HG02970 (cell line): Measurements from ENCODE around the gene NAA50.

Source experiments
- ATAC-seq: cut with Tn5 transposase; IDR thresholded peaks from one replicate; pipeline ENCODE4 v1.9.1; 2021; ENCODE audit warnings: mild to moderate bottlenecking, moderate library complexity, moderate number of reproducible peaks; ENCODE audit not compliant: unreplicated experiment, low FRiP score

NAA50 gene

GRCh38 chr3:113743006-113743630, 2.9 kb downstream of the NAA50 start:
- ATAC-seq: no peak

- no peak for ATAC-seq
These were observed 4.4 kb downstream of the NAA50 start for GRCh38 chr3:113741620-113742019.

GRCh38 chr3:113741086-113741485, 5.0 kb downstream of the NAA50 start:
- ATAC-seq: no peak

GRCh38 chr3:113736548-113737089, 9.4 kb downstream of the NAA50 start:
- ATAC-seq: peak; percentile 57

GRCh38 chr3:113731694-113732093, 14.4 kb downstream of the NAA50 start:
- ATAC-seq: no peak

- ATAC-seq: no peak
These were observed 15.5 kb downstream of the NAA50 start for GRCh38 chr3:113730550-113730949.

DNA sequence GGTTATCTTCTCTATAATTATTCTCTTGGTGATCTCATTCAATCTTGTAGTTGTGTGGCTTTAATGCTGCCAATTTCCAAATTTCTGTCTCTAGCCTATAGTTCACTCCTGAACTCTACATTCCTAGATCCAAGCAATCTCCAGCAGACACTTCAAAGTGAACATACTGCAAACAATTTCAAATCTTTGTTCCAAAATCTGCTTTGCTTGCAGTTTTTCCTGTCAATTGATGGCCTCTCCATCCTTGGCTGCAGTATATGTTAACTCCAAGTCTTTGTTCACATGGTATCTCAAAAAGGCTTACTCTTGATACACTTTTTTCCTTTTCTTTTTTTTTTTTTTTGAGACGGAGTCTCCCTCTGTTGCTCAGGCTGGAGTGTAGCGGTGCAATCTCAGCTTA, 17.4 kb downstream of the NAA50 start:
- ATAC-seq: no peak

DNA sequence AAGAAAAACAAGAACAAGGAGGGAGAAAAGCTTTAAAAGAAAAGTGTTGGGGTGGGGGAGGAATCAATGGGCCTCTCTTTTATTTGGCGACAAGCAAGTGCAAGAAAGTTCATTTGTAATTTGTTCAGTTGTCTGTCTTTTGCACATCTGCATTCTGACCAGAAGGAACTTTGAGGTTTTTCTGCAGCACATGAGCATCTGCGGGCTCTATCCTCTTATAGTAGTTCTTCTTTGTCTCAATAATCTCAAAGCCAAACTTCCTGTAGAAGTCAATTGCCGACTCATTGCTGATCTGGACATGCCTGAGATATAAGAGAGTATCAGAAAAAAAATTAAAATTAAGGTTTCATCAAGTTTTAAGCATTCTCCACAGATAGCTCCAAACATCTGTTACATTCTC, 24.4 kb downstream of the NAA50 start:
- ATAC-seq: no peak

GRCh38 chr3:113719758-113720157, 26.3 kb downstream of the NAA50 start:
- no peak for ATAC-seq

DNA sequence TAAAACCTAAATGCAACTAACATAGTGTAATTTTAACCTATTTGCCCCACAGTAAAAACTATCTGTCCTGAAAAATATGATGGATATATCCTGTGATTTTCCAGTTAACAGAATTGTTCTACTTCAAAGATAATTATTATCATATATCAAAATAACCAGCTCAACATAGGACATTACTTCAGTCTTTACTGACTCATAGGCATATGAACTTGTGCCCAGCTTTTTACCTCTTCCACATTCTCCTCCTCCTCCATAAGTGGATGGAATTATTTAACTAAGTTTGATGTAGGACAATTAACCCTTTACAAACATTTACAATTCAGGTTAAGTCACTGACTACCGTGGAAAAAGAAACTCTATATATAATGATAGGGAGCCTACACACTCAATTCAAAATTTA, 26.8 kb downstream of the NAA50 start:
- ATAC-seq: no peak

DNA sequence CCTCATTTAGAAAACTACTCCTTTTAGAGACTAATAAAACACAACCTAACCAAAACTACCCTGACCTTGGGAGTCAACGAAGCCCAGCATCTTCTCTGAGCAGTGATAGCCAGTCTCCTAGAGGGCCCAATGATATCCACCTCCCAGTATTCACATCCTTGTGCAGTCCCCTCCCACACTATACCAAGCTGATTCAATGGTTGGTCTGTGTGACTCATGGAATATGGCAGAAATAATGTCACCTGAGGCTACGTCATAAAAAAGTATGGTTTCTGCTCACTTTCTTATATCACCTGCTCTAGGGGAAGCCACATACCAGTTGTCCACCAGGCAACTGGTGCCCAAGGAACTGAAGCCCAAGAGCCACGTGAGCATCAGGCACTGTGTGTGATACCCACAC, 28.2 kb downstream of the NAA50 start:
- ATAC-seq: no peak

DNA sequence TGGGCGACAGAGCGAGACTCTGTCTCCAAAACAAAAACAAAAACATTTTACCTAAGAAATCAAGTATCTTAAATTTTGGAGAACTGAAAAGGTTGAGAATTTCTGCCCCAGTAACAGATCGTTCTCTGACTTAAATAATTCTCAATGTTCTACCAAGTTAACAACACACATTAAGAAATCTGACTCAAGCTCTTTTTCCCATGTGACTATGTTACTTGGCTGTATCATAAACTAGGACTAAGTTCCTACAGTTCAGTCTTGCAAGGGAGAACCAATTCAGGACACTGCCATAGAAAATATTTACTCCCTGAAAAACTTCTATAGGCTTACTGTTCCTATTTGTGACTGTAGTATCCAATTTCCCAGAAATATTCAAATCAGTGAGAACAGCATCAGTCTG, 28.7 kb downstream of the NAA50 start:
- no peak for ATAC-seq

DNA sequence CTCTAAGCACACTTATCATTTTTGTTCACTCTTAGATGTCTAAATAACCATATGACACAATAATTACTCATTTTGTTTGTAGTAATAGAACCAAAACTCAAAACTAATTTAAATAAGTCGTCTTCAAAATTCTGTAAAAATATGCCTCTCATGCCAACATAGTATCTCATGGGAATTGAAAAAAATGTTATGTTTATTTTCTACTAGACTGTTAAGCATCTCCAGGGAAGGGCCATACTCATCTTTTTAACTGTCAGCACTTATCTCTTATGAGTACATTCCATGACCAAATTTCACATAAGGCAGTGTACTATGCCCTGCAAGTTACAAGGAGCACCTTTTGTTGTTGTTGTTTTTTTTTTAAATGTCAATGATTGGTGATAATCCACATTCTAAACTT, 31.3 kb downstream of the NAA50 start:
- ATAC-seq: no peak

GRCh38 chr3:113712129-113712528, 33.9 kb downstream of the NAA50 start:
- ATAC-seq: no peak

DNA sequence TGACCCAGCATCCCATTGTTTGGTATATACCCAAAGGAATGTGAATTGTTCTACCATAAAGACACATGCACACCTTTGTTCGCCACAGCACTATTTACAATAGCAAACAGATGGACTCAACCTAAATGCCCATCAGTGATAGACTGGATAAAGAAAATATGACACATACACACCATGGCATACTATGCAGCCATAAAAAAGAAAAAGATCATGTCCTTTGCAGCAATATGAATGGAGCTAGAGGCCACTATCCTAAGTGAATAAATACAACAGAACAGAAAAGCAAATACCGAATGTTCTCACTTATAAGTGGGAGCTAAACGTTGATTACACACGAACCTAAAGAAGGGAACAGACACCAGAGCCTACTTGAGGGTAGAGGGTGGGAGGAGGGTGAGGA, 38.2 kb downstream of the NAA50 start:
- no peak for ATAC-seq

GRCh38 chr3:113698956-113699355, 47.1 kb downstream of the NAA50 start:
- ATAC-seq: no peak

DNA sequence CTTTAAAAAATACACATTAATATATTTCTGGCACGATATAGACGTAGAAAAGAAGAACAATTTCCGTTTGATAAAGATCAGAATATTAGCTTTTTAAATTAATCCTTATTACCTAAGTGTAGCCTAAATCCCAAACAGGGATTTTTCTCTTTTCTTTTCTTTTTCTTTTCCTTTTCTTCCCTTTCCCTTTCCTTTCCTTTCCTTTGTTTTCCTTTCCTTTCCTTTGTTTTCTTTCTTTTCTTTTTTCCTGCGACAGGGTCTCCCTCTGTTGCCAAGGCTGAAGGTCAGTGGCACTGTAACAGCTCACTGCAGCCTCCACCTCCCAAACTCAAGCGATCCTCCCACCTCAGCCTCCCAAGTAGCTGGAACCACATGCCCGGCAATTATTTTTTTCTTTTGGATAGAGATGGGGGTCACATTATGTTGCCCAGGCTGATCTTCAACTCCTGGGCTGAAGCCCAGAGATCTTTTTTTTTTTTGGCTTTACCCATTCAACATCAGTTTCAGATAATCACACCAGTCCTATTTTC, 47.8 kb downstream of the NAA50 start:
- no peak for ATAC-seq

DNA sequence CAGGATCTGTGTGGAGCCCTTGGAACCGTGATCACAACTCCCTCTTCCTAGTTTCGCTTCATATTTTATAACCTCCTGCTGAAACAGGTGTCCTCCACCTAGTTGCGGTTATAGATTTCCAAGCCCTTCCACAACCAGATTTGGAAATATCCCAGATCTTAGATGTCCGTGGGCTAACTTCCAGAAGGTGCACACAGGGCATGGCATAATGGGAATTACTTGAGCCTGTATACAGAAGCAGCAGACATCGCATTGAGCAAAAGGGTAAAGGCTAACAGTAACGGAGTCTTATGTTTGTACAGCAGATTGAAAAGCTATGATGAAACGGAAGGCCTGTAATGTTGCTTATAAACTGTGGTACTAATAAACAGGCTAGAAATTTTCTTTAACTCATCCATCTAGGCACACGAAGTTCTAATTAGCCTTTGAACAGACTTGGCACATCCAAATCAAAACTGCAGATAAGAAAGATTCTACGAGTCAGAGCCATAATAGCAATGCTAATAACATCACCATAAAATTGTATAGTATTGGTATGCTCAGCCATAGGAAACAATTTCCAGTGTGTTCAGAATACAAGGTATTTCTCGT, 48.5 kb downstream of the NAA50 start:
- no peak for ATAC-seq

DNA sequence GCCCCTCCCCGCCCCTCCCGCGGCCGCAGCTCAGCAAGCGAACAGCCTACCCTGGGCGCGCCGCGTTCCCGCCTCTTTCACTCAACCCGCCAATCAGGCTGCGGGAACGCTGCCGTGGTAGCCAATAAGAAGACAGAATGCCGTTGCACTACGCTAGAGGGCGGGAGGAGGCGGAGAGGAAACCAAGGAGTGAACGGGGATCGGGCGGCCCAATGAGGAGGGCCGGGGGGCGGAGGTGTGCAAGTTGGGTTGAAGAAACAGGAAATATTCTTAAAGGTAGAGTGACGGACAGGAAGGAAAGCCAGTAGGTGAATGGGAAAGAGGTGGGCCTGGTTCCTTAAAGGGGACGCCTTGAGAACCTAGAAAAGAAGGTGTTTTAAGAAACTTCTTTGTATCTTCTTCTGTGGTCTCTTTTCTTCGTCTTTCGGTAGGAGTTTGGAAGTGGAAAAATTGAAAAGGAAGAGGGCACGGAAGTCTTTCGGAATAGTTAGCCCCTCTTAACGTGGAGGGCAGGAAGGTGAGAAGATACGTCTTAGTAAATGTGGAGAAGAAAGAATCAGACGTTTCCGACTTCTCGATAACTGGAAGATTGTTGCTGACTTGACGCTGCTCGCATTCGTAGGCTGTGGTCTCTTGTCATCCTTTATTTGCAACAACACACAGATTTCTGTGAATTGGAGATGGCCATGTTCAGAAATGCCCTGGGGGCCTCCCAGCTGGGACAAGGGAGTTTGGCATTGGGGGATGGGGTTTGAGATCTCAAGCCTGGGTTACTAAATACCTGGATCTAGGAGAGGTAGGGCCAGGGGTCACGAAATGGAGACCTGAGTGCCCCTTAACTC, 49.2 kb downstream of the NAA50 start:
- ATAC-seq: peak; percentile 94

DNA sequence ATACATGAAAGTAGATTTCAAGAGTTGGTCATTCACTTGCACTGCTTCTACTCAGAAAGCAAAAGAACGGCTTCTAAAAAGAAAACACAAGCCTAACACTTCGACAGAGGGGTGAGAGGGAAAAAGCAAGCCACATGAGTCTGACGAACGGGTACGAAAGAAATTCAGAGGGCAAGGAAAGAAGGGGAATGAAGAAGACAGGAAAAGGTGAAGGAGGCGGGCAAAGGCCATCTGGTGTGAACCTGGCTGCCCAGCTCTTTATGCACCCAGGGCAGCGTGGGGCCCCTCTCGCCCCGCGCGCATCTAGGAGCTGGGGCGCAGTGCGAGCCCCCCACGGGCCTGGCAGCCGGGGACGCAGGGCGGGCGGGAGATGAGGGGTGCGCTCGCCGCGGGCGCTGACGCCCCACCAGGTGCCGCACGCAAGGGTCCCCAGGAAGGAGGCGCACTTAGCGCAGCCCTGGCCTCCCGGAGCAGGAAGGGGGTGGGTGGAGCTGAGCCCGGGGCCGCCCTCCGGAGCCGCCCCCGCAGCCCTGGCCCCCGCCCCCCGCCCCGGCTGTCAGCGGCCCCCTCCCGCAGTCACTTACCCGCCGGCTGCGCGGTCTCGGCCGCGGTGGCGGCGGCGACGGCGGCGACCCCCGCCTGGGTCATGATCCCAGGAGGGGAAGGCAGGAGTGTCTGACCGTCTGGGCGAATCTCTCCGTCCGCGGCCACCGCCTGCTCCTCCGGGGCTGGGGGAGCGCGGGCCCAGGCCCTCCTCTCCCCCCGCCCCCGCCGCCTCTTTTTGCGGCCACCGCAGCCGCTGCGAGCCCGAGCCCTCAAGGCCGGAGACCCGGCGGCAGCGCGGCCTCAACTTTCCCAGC, 50.0 kb downstream of the NAA50 start, which contains the start of gene USF3:
TSS of gene USF3 (minus strand) at position 857 of the 860 bp plus-strand sequence. CDS start 21,764 bp downstream, outside the sequence.
- peak; percentile 63 for ATAC-seq
